ENCODE measurements around the gene MYT1. TPM values are rescaled to one million over a fixed set of nuclear protein-coding genes. Genes with fewer than 3 reads are reported as not detected.

The MYT1 gene
- total and polyA plus RNA-seq, 2 of the 8 experiments (the other 6 are each of a cell fraction or from before 2014, with no cell fraction given), result 0.63 to 2.0 TPM

- Histone ChIP-seq H3K23me2 (ENCODE audit: low read depth, low read length) (no peaks in the 10 kb centered on the region), H3K4ac (replicated peaks; ENCODE audit: insufficient read length, low read depth, low read length) (no peak overlapping the region), H3K4me3 (ENCODE audit: extremely low read depth in 1 of 4, insufficient read depth in 2 of 4, low read depth in 3 of 4, low read length in 4 of 4) (no peak overlapping the region), H2BK20ac (ENCODE audit: low read length) (no peak overlapping the region), H3K27me3 (replicated peaks in 1 of 4; ENCODE audit: control insufficient read depth in 3 of 4, extremely low read depth in 1 of 4, insufficient read depth in 3 of 4, low read length in 3 of 4) (no peaks in the 10 kb centered on the region), H2AFZ (ENCODE audit: low read length) (no peak overlapping the region), H4K8ac (ENCODE audit: extremely low read depth, insufficient read depth, low read length) (no peak overlapping the region), H3K9me3 (ENCODE audit: insufficient read depth in 2 of 2, low read depth in 1 of 2, low read length in 1 of 2) (peaks cover 0 to 5% of the 10 kb centered on the region in 2 experiments; a peak in 1 of 4 replicates), H2BK15ac (ENCODE audit: low read length) (no peak overlapping the region), H3K36me3 (ENCODE audit: control insufficient read depth in 2 of 4, insufficient read depth in 4 of 4, low read length in 3 of 4) (no peaks in the 10 kb centered on the region), H3K79me1 (ENCODE audit: low read depth, low read length) (no peaks in the 10 kb centered on the region), H3K4me2 (ENCODE audit: insufficient read depth in 1 of 2, low read depth in 2 of 2, low read length in 2 of 2) (no peak overlapping the region), H3K14ac (ENCODE audit: insufficient read length) (no peak overlapping the region), H4K5ac (ENCODE audit: insufficient read length, low read depth, low read length) (no peak overlapping the region), H3K23ac (ENCODE audit: insufficient read length) (no peak overlapping the region), H3K9ac (replicated peaks in 1 of 4; ENCODE audit: extremely low read depth in 1 of 4, low read depth in 3 of 4, low read length in 3 of 4) (no peak overlapping the region; a peak in 1 of 7 replicates), H2BK120ac (replicated peaks; ENCODE audit: low read depth, low read length) (no peak overlapping the region), H3K18ac (ENCODE audit: extremely low read depth, low read length) (no peak overlapping the region), H3K27ac (ENCODE audit: low read depth, low read length) (no peak overlapping the region), H2BK5ac (ENCODE audit: low read depth, low read length) (no peak overlapping the region), H3K56ac (replicated peaks; ENCODE audit: insufficient read length, low read depth, low read length) (no peak overlapping the region), H3K79me2 (ENCODE audit: control insufficient read depth in 1 of 2, insufficient read depth in 2 of 2, low read length in 2 of 2) (no peaks in the 10 kb centered on the region), H4K91ac (replicated peaks; ENCODE audit: insufficient read length, low read length) (no peak overlapping the region), H4K20me1 (replicated peaks in 1 of 2; ENCODE audit: control insufficient read depth in 1 of 2, insufficient read depth in 2 of 2, low read length in 2 of 2) (no peaks in the 10 kb centered on the region), H3K4me1 (replicated peaks in 1 of 4; ENCODE audit: control insufficient read depth in 3 of 4, insufficient read depth in 4 of 4, low read length in 3 of 4) (no peaks in the 10 kb centered on the region), H2AK5ac (ENCODE audit: low read depth, low read length) (no peak overlapping the region), H2BK12ac (ENCODE audit: low read depth, low read length) (no peak overlapping the region)
- 80% methylated on average over 8 of the region's 8 CpGs; no CpG with 5 or more reads in 1 of the 2 experiments for WGBS, 2 experiments (ENCODE audit: extremely low coverage in 1 of 2, insufficient coverage in 1 of 2, insufficient read length in 1 of 2, insufficient replicate concordance in 2 of 2, low coverage in 1 of 2, low lambda C conversion rate in 2 of 2, missing lambda C conversion rate in 1 of 2)
- POLR2A ChIA-PET (ENCODE audit: partially characterized antibody), result no interaction called here
- no peak for FAIRE-seq
- no peak for DNase-seq (ENCODE audit: low read depth in 1 of 2, low spot score in 2 of 2)
- CTCF ChIA-PET (ENCODE audit: partially characterized antibody), result interaction anchor here (0.6 to 1.2 kb wide), 3 partner anchors 22 to 160 kb away, joined by 3 read pairs; no protein-coding TSS in a partner anchor
- TF ChIP-seq CREB1 (IDR thresholded peaks at IDR 0.05), result no peak
- no peak for TF ChIP-seq CTBP2 (IDR thresholded peaks at IDR 0.05; ENCODE audit: borderline replicate concordance, insufficient read depth, insufficient read length, low read length)
- no peak for TF ChIP-seq EGR1 (IDR thresholded peaks at IDR 0.05; ENCODE audit: borderline replicate concordance, low read depth, low read length)
- no peak for TF ChIP-seq BRCA1 (IDR thresholded peaks at IDR 0.05; ENCODE audit: low read depth, low read length)
- TF ChIP-seq, protein P1, sequence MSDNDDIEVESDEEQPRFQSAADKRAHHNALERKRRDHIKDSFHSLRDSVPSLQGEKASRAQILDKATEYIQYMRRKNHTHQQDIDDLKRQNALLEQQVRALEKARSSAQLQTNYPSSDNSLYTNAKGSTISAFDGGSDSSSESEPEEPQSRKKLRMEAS (IDR thresholded peaks at IDR 0.05), result no peak
- TF ChIP-seq RAD21 (IDR thresholded peaks at IDR 0.05 in 1 of 2, conservative IDR thresholded peaks at IDR 0.05 in 1 of 2; ENCODE audit: low read depth in 2 of 2, low read length in 2 of 2), result no peak
- no peak for TF ChIP-seq SP2 (IDR thresholded peaks at IDR 0.05; ENCODE audit: low read length)
- TF ChIP-seq EZH2 (IDR thresholded peaks at IDR 0.05; ENCODE audit: low read depth, low read length, severe bottlenecking), result no peak
- no peak for TF ChIP-seq GABPA (IDR thresholded peaks at IDR 0.05; ENCODE audit: borderline replicate concordance, insufficient read depth, low read length)
- TF ChIP-seq RFX5 (IDR thresholded peaks at IDR 0.05; ENCODE audit: borderline replicate concordance, low read depth, low read length), result no peak
- no peak for TF ChIP-seq SRF (IDR thresholded peaks at IDR 0.05; ENCODE audit: low read depth, low read length)
- no peak for TF ChIP-seq POLR2AphosphoS5 (IDR thresholded peaks at IDR 0.05; ENCODE audit: low read depth, low read length)
- TF ChIP-seq EP300 (IDR thresholded peaks at IDR 0.05; ENCODE audit: borderline replicate concordance in 1 of 2, low read depth in 2 of 2, low read length in 2 of 2), result no peak
Measured at GRCh38 chr20:64229507-64230061, 65.3 kb downstream of the MYT1 start.

Data from H1 (cell line).